ENCODE measurements around the gene CMC4.

GRCh38 chrX:155020591-155020990 lies 50.3 kb downstream of the CMC4 start:
- TF ChIP-seq CTCF (IDR thresholded peaks at IDR 0.05; ENCODE audit: poor library complexity, severe bottlenecking) (no peak), EZH2 (IDR thresholded peaks at IDR 0.05; ENCODE audit: borderline replicate concordance, insufficient read depth, low read length, poor library complexity, severe bottlenecking) (no peak), TAF1 (IDR thresholded peaks at IDR 0.05; ENCODE audit: low read depth) (no peak), RAD21 (conservative IDR thresholded peaks at IDR 0.05) (no peak)

Measured in neural cell (in vitro differentiated cells).